HS-5 (cell line): ENCODE data around the gene CXCR6.
"Not testable (repeated sequence)": the region's sequence is repeated elsewhere in the genome, so short reads cannot be mapped to it uniquely, and the experiment has no call there.

Experiments
- DNase-seq: peaks from one replicate; pipeline ENCODE4 v3.0.0-alpha.2; 2012; ENCODE audit warnings: low read depth

Gene CXCR6

DNA sequence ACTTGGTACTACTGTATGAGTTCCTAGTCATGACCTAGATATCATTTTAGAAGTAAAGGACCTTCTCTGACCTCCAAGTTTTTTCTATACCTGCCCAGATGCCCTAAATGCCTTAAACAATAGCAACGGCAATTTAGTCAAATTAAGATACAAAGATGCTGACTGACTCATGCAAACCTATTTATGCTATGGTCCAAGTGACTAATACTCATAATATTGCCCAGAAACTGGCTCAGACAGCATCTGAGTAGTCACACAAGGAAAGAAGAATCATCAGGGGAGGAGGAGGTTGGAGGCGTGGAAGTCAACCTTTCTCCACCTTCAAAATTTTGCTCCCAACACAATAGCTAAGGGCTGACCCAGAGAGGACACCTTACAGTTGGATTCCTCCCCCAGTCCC lies 45.5 kb downstream of the CXCR6 start:
- DNase-seq: peak; percentile 80

DNA sequence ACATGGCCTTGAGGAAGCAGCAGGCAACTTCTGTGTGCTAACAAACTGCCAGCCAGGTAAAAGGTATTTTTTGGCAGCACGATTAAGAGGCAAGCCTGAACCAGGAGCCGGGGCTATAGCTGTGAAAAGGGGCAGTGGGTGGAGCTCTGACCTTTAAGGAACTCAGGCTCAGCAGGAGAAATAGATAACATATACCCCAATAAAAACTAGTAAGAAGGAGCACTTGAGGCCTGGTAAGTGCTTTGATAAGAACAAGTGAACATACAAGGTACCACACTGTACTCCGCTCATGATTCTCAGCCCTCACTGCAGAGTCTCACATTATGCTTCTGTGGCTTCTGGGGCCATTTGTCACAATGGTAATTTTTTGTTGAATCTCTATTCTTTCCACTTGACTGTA lies 46.9 kb downstream of the CXCR6 start:
- no peak for DNase-seq

DNA sequence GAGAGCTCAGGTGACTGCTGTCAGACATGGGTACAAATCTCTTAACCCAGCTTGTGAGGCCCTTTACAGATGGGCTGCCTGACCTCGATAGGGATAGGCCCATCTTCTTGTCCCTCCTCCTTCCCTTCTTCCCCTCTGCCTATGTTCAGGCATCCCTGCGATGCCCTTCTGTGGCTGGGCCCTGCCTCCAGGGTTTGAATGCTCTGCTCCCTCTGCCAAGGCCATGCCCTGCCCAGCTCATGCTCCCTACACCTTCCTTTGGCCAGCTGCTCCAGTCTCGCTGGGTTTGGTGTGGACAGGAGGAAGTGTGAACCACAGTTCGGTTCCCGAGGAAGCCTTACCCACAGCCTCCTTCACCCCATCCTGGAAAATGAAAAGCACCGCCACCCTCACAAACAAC lies 48.1 kb downstream of the CXCR6 start:
- no peak for DNase-seq

DNA sequence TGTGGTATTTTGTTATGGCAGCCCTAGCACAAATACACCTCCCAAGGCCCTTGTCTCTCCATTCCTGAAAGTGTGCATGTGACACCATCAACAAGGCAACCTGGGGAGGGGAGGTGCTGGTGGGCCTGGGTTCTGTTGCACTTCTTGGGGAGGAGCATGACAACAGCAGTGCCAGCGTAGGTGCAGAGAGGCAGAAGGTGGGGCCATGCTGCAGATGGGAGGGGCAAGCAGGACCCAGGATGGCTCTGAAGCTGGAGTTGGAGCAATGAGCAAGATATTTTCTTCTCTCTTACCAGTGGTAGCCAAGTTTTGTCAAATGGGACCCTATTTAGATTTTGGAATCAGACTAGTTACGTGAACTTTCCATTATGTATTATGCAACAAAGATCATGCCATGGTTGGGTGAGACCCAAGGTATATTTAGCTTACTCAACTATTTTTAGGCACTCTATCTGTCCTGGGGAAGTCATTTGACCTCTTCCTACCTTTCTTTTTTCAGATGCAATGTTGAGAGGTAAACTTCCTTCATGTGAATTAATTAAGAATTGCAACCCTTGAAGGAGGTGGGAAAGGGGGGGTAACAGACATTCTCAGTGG lies 49.0 kb downstream of the CXCR6 start:
- no peak for DNase-seq

DNA sequence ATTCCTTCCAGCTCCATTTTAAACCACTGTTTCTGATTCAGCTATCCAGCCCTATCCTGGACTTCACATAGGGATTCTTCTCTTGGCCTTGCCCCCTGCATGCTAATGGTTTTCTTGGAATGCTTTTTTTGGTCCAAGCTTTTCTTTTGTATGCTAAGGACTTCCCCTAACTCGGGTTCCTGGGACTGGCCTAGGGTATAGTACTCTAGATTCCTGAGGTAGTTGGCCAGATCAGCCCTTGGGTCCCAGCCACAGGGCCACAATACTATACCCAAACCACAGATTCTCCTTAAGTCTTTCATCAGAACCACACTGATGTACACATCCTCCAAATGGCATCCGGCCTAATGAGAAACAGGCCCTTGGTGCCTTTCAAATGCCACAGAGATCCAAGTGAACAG lies 49.6 kb downstream of the CXCR6 start:
- peak; percentile 86 for DNase-seq

DNA sequence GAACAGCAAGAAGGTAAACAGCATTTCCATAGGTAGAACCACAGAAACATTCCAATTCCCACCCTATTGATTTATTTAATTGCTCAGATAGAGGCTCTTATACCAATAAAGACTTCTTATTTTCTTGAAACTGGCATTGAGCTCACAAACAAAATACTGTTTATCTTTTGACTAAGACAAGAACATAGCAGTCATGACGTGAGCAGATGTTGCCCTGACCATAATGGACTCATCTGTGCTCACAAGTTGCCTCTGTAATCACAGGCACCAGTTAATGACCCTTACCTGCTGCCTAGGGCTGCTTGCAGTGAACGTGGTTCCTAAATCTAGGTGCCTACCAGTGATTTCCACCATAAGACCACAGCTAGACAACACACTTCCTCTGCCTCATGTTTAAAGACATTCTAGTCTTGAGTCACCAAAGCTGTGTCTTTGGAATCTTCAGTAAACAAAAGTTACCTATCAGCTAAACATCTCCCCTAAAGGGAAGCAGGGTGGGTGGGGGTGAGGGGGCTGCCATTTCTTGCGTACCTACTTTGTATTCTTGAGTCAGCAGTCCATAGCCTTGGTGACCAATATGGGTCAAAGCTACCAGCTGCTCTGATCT lies 50.3 kb downstream of the CXCR6 start:
- no peak for DNase-seq

DNA sequence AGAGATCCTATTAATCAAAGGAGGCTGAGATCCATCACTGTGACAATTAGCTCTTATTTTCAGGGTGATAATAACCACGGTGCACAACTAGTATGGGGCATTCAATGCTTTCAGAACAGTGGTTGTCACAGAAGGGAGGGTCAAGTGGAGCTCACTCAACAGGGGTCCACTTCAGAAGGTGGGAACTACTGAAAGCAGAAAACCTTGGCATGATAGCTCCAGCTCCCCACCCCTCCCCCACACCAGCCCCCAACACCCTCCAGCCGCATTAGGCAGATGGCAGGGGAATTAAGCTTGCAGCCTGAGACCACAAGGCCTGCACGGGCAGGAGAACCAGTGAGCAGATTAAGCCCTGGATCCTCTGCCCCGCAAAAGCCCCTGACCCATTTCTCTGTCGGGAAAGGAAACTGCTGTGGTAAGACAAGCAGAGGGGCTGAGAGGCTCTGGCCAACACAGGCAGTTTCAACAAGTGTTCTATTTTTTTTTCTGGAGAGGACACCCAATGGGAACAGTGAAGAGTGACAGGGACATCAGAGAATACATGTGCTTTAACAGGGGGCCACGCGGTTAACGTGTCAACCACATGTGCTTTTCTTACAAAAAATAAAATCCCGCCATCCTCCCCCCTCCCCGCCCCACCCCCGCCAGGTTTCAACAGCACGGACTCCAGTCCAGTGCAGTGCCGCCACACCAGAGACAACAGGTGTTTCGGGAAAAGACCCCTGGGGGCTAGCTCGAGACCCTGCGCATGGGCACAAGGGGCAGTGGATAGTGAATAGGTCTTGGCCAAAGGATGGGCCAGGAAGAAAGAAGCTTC lies 51.4 kb downstream of the CXCR6 start:
- DNase-seq: no peak

DNA sequence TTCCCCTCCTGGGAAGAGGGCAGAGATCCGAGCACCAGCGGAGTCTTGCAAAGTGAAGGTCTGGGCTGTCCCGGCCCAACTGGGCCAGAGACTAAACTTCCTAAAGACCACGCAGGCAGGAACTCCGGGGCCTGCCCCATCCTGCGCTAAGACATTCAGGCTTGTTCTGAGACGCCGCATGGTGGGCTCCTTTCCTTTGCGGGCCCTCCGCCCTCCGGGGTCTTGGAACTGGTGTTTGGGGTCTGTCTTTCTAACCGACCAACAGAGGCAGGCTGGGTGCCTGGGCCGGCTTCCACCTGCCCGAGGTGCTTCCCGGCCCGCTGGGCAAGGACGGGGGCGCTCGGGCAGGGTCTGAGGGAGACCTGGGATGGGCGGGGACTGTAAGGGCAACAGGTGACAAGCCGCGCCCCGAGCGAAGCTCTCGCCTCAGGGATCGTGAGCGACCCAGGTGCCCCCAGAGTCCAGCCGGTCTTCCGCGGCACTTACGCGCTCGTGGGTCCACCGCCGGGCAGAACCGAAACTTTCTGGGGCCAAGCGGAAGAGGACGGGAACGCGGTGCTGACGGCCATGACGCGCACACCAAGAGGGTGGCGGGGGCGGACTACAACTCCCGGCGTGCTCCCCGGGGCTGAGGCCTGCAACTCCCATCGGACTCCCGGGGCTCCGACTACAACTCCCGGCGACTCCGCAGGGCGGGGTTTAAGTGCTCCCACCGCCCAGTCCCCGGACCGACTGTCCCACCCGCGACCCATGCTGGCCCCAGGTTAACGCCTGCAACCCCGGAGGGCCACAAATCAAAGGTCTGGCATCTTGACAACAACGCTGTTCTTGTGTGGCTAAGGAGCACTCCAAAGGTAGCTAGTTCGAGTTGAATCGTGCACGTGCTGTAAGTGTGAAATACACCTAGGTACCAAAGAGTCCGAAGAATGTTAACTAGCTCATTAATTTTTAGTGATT lies 52.2 kb downstream of the CXCR6 start, which contains the start of gene FYCO1:
FYCO1 (minus strand) TSS at position 589 of the 957 bp plus-strand sequence. CDS start 10,914 bp downstream, outside the sequence.
- DNase-seq: no peak

DNA sequence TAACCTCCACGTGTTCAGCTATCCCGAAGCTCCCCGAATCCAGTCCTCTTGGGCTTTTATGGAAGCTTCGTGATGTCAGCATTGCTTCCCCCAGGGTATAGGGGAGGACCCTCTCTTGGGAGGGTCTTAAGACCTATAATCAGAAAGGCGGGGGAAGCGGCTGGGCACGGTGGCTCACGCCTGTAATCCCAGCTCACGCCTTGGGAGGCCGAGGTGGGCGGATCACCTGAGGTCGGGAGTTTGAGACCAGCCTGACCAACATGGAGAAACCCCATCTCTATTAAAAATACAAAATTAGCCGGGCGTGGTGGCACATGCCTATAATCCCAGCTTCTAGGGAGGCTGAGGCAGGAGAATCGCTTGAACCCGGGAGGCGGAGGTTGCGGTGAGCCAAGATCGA lies 54.2 kb downstream of the CXCR6 start:
- DNase-seq: not testable (repeated sequence)

DNA sequence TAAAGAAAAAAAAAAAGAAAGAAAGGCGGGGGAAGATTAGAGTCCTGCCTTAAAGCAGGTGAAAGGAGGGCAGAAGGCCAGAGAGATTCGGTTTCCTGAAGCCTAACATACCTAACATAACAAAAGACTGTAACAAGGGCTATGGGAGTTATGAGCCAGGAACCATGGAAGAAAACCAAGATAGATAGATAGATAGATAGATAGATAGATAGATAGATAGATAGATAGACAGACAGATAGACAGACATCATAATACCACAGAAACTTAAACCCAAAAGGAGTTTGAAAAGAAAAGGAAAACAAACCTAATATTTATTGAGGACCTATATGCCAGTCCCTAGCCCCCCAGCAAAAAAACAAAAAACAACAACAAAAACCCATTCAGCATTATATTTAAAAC lies 54.7 kb downstream of the CXCR6 start:
- DNase-seq: no peak
